ENCODE measurements around the gene ROR1. TPM values are rescaled to one million over a fixed set of nuclear protein-coding genes. Genes with fewer than 3 reads are reported as not detected.

The ROR1 gene
- total and polyA plus RNA-seq, 2 of the 4 experiments (the other 2 are of a cell fraction), result 4.4 to 10.0 TPM

DNA sequence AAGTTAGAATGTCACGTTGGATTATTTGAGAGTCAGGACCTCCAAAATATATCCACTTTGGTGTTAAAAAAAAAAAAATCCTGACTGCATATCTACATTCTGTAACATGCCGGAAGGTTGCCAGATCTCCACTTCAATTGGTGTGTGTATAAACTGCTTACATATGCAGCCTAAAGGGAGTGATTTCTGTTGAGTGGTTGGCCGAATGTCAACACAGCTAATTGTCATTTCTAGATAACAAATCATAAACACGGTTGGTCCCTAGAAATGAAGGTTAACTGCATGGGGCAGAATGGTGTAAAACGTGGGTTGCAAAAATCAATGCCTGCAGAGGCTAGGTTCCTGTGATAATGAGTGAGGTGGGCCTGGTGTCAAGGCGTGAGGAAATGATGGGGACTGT lies 15.0 kb upstream of the ROR1 start:
- H2BK15ac ChIP-seq (ENCODE audit: low read depth, low read length), result no peak overlapping the region
- no peak overlapping the region for H3K27ac ChIP-seq (ENCODE audit: insufficient read depth, low read length)
- H4K8ac ChIP-seq (ENCODE audit: low read depth in 2 of 2, low read length in 2 of 2), result no peak overlapping the region
- in situ Hi-C loops (cut with MboI; ENCODE audit: low sequenced_read_pairs) (no loop called here), intact Hi-C loops (cut with micrococcal nuclease) (no loop called here), dilution Hi-C loops (cut with HindIII; ENCODE audit: low sequenced_read_pairs, unreplicated experiment) (no loop called here)
- POLR2A ChIA-PET (ENCODE audit: unreplicated experiment), result no interaction called here
- DNase-seq, result no peak
- H3K79me1 ChIP-seq (ENCODE audit: low read depth in 1 of 2, low read length in 2 of 2), result no peaks in the 10 kb centered on the region
- H4K91ac ChIP-seq (ENCODE audit: insufficient read depth, low read depth, low read length), result no peak overlapping the region
- no CpG with 5 or more reads among the region's 6 CpGs for WGBS, 2 experiments (ENCODE audit: extremely low coverage in 2 of 2, insufficient read length in 1 of 2)
- no peak overlapping the region for H2AK9ac ChIP-seq (replicated peaks; ENCODE audit: low read depth, low read length, poor library complexity)
- H2BK20ac ChIP-seq (ENCODE audit: low read depth, low read length), result no peak overlapping the region
- TF ChIP-seq, protein P1, sequence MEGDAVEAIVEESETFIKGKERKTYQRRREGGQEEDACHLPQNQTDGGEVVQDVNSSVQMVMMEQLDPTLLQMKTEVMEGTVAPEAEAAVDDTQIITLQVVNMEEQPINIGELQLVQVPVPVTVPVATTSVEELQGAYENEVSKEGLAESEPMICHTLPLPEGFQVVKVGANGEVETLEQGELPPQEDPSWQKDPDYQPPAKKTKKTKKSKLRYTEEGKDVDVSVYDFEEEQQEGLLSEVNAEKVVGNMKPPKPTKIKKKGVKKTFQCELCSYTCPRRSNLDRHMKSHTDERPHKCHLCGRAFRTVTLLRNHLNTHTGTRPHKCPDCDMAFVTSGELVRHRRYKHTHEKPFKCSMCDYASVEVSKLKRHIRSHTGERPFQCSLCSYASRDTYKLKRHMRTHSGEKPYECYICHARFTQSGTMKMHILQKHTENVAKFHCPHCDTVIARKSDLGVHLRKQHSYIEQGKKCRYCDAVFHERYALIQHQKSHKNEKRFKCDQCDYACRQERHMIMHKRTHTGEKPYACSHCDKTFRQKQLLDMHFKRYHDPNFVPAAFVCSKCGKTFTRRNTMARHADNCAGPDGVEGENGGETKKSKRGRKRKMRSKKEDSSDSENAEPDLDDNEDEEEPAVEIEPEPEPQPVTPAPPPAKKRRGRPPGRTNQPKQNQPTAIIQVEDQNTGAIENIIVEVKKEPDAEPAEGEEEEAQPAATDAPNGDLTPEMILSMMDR (conservative IDR thresholded peaks at IDR 0.05; ENCODE audit: low read depth, low read length), result no peak
- TF ChIP-seq RCOR1 (IDR thresholded peaks at IDR 0.05; ENCODE audit: insufficient replicate concordance, low read length) (no peak), SMC3 (IDR thresholded peaks at IDR 0.05; ENCODE audit: low read depth, low read length) (no peak), CHD1 (IDR thresholded peaks at IDR 0.05; ENCODE audit: low read depth, low read length) (no peak), FOS (IDR thresholded peaks at IDR 0.05; ENCODE audit: low read depth, low read length) (no peak), RFX5 (IDR thresholded peaks at IDR 0.05; ENCODE audit: low read depth, low read length) (no peak)
- TF ChIP-seq, protein P2, sequence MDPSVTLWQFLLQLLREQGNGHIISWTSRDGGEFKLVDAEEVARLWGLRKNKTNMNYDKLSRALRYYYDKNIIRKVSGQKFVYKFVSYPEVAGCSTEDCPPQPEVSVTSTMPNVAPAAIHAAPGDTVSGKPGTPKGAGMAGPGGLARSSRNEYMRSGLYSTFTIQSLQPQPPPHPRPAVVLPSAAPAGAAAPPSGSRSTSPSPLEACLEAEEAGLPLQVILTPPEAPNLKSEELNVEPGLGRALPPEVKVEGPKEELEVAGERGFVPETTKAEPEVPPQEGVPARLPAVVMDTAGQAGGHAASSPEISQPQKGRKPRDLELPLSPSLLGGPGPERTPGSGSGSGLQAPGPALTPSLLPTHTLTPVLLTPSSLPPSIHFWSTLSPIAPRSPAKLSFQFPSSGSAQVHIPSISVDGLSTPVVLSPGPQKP (IDR thresholded peaks at IDR 0.05; ENCODE audit: borderline replicate concordance, low read depth, low read length), result no peak
- no TSS peak for BruUV-seq (replicated peaks)
- CTCF ChIA-PET, result no interaction called here
- peaks cover 2% of the 10 kb centered on the region; the same call in 1 of the 2 replicates for H3K27me3 ChIP-seq (ENCODE audit: control insufficient read depth, insufficient read depth, low read length)
- no peaks in the 10 kb centered on the region for H3K9me3 ChIP-seq (ENCODE audit: control insufficient read depth, insufficient read depth, low read length)
- no peak overlapping the region for H2BK5ac ChIP-seq (ENCODE audit: low read depth, low read length, poor library complexity, severe bottlenecking)
- no peaks in the 10 kb centered on the region for H3K4me1 ChIP-seq (ENCODE audit: control insufficient read depth, insufficient read depth, low read length)
- no peak overlapping the region for H3K4me2 ChIP-seq (ENCODE audit: low read depth, low read length)
- no peak overlapping the region for H2AFZ ChIP-seq (replicated peaks; ENCODE audit: low read length, poor library complexity)
- no peak overlapping the region for H2BK120ac ChIP-seq (ENCODE audit: low read depth, low read length)
- no peak overlapping the region for H3K14ac ChIP-seq (replicated peaks; ENCODE audit: low read depth, low read length)
- H3K18ac ChIP-seq (ENCODE audit: low read depth, low read length), result no peak overlapping the region
- no peak overlapping the region for H3K9ac ChIP-seq (ENCODE audit: low read depth, low read length)
- H4K20me1 ChIP-seq (ENCODE audit: insufficient read depth, low read length), result no peaks in the 10 kb centered on the region
- H3K36me3 ChIP-seq (ENCODE audit: control insufficient read depth, insufficient read depth, low read length), result no peaks in the 10 kb centered on the region
- no peak overlapping the region for H3K23ac ChIP-seq (ENCODE audit: low read depth, low read length)
- H4K5ac ChIP-seq (ENCODE audit: low read depth, low read length), result no peak overlapping the region
- H3K4ac ChIP-seq (ENCODE audit: low read depth, low read length), result no peak overlapping the region
- ATAC-seq (ENCODE audit: low read depth), result no peak
- H3K56ac ChIP-seq (ENCODE audit: extremely low read depth, insufficient read depth, low read length), result no peak overlapping the region
- no peaks in the 10 kb centered on the region for H3K9me1 ChIP-seq (ENCODE audit: insufficient read depth, low read length)
- no peak overlapping the region for H3K4me3 ChIP-seq (ENCODE audit: insufficient read depth, low read depth, low read length)
- no peak overlapping the region for H2AK5ac ChIP-seq (ENCODE audit: low read depth, low read length)
